ENCODE measurements around the gene S1PR4. TPM values are rescaled to one million over a fixed set of nuclear protein-coding genes. Genes with fewer than 3 reads are reported as not detected.
A peak's percentile ranks its signal among the peaks of the same experiment; 100 is the strongest.

S1PR4 gene
- total RNA-seq, 4 donors from 2014 or later: 1.6 to 9.9 (median 2.5) TPM

GRCh38 chr19:3135961-3136683 is 42.4 kb upstream of the S1PR4 start, which contains the start of gene GNA15:
Gene GNA15 (plus strand): TSS chr19:3136033. CDS start chr19:3136451, 418 bp downstream.
- Histone ChIP-seq H3K36me3 (no peaks in the 10 kb centered on the region), H3K4me3 (peak within 1 kb of the TSS; percentile 6 to 47 (median 37)), H3K9me3 (no peaks in the 10 kb centered on the region), H3K27me3 (no peaks in the 10 kb centered on the region), H3K27ac (peak within 1 kb of the TSS in 3 of 4 donors; percentile 49 to 67 (median 52)), H3K4me1 (peaks cover 0 to 3% (median 0%) of the 10 kb centered on the region in 4 donors)
- DNase-seq: no peak
- TF ChIP-seq POLR2A (IDR thresholded peaks at IDR 0.05) (no peak), CTCF (IDR thresholded peaks at IDR 0.05) (no peak)

- Histone ChIP-seq H3K27me3 (no peaks in the 10 kb centered on the region), H3K4me1 (peaks cover 0 to 3% (median 2%) of the 10 kb centered on the region in 4 donors), H3K36me3 (no peaks in the 10 kb centered on the region), H3K4me3 (peak overlapping the region; percentile 6 to 47 (median 37)), H3K27ac (peak overlapping the region in 3 of 4 donors; percentile 49 to 67 (median 52)), H3K9me3 (no peaks in the 10 kb centered on the region)
- TF ChIP-seq CTCF (IDR thresholded peaks at IDR 0.05) (no peak), POLR2A (IDR thresholded peaks at IDR 0.05) (no peak)
- DNase-seq: no peak
Measured at GRCh38 chr19:3136684-3137055, 41.9 kb upstream of the S1PR4 start.

GRCh38 chr19:3137119-3137518 is 41.5 kb upstream of the S1PR4 start:
- no peaks in the 10 kb centered on the region for H3K27me3 ChIP-seq
- no peaks in the 10 kb centered on the region for H3K9me3 ChIP-seq
- peaks cover 0 to 4% (median 2%) of the 10 kb centered on the region in 4 donors for H3K4me1 ChIP-seq
- no peaks in the 10 kb centered on the region for H3K36me3 ChIP-seq
- H3K4me3 ChIP-seq: peak overlapping the region in 2 of 4 donors; percentile 45 to 47
- no peak overlapping the region for H3K27ac ChIP-seq
- TF ChIP-seq POLR2A (IDR thresholded peaks at IDR 0.05) (no peak), CTCF (IDR thresholded peaks at IDR 0.05) (no peak)
- DNase-seq: no peak

- DNase-seq: no peak
- TF ChIP-seq CTCF (IDR thresholded peaks at IDR 0.05) (no peak), POLR2A (IDR thresholded peaks at IDR 0.05) (no peak)
Measured at GRCh38 chr19:3138268-3138667, 40.3 kb upstream of the S1PR4 start.

GRCh38 chr19:3140667-3141038 is 37.9 kb upstream of the S1PR4 start:
- H3K27me3 ChIP-seq: no peaks in the 10 kb centered on the region
- no peaks in the 10 kb centered on the region for H3K36me3 ChIP-seq
- no peak for TF ChIP-seq POLR2A (IDR thresholded peaks at IDR 0.05)
- TF ChIP-seq CTCF (IDR thresholded peaks at IDR 0.05): no peak
- H3K27ac ChIP-seq: no peak overlapping the region
- peaks cover 0 to 4% (median 0%) of the 10 kb centered on the region in 4 donors for H3K4me1 ChIP-seq
- no peak for DNase-seq
- no peak overlapping the region for H3K4me3 ChIP-seq
- no peaks in the 10 kb centered on the region for H3K9me3 ChIP-seq

More at GRCh38 chr19:3138268-3138667, 40.3 kb upstream of the S1PR4 start:
- Histone ChIP-seq H3K27me3 (no peaks in the 10 kb centered on the region), H3K9me3 (no peaks in the 10 kb centered on the region), H3K36me3 (no peaks in the 10 kb centered on the region), H3K27ac (no peak overlapping the region), H3K4me3 (no peak overlapping the region), H3K4me1 (peaks cover 0 to 4% (median under 1%) of the 10 kb centered on the region in 4 donors)

Measured in Peyer's patch (tissue), 4 donors.